PC-9 (cell line): ENCODE measurements around the gene STX3. TPM values are rescaled to one million over a fixed set of nuclear protein-coding genes. Genes with fewer than 3 reads are reported as not detected.
"Not testable (repeated sequence)": the region's sequence is repeated elsewhere in the genome, so short reads cannot be mapped to it uniquely, and the experiment has no call there.

Experiments
- BruUV-seq: library from RNA; stranded (reverse); fragments of 400-500 nt; replicated peaks from 2 replicates; lab custom pipeline; 2021; lab: Mats Ljungman, UMichigan
- CTCF ChIA-PET: fragments of 300-600 bp; sonication (Branson Sonifier 250); formaldehyde crosslinking; loops from one replicate; lab custom pipeline; 2022; ENCODE audit warnings: antibody characterized with exemption; lab: Charles Lee
- POLR2A ChIA-PET: fragments of 300-600 bp; sonication (Branson Sonifier 250); formaldehyde crosslinking; loops from one replicate; lab custom pipeline; 2022; ENCODE audit warnings: antibody characterized with exemption; ENCODE audit not compliant: unreplicated experiment; lab: Charles Lee
- DNase-seq, 2 experiments: peaks; one replicate each; pipeline versions ENCODE4 v3.0.0 to v3.0.0-alpha.2; 2015 to 2022; ENCODE audit warnings: mixed read lengths in 1 of 2
- H2AFZ ChIP-seq: fragments of 200-600 bp; sonication (generic); 2 replicates; pipeline ENCODE4 v1.8.1; 2017; ENCODE audit warnings: antibody characterized with exemption
- H3F3A ChIP-seq: fragments of 200-600 bp; sonication (generic); 2 replicates; pipeline ENCODE4 v1.8.1; 2017; ENCODE audit warnings: antibody characterized with exemption, mild to moderate bottlenecking, low read depth; ENCODE audit not compliant: insufficient read depth
- H3K27ac ChIP-seq: fragments of 200-600 bp; sonication (generic); 2 replicates; pipeline ENCODE4 v1.6.1; 2016; ENCODE audit warnings: mixed run types
- H3K27me3 ChIP-seq: fragments of 200-600 bp; sonication (generic); 2 replicates; pipeline ENCODE4 v1.6.1; 2016; ENCODE audit warnings: low read depth, mixed run types; ENCODE audit not compliant: insufficient read depth
- H3K36me3 ChIP-seq: fragments of 200-600 bp; sonication (generic); 2 replicates; pipeline ENCODE4 v1.6.1; 2016; ENCODE audit warnings: low read depth, mixed run types
- H3K4me1 ChIP-seq: fragments of 200-600 bp; sonication (generic); replicated peaks from 2 replicates; pipeline ENCODE4 v1.6.1; 2016; ENCODE audit warnings: mixed run types; ENCODE audit not compliant: insufficient read depth
- H3K4me2 ChIP-seq: fragments of 200-600 bp; sonication (generic); 2 replicates; pipeline ENCODE4 v1.6.1; 2017; ENCODE audit warnings: mixed run types
- H3K4me3 ChIP-seq: fragments of 200-600 bp; sonication (generic); 2 replicates; pipeline ENCODE4 v1.6.1; 2016; ENCODE audit warnings: mixed run types
- H3K79me2 ChIP-seq: fragments of 200-600 bp; sonication (generic); 2 replicates; pipeline ENCODE4 v1.6.1; 2017; ENCODE audit warnings: low read depth, mixed run types
- H3K9me2 ChIP-seq: fragments of 200-600 bp; sonication (generic); 2 replicates; pipeline ENCODE4 v1.8.1; 2017; ENCODE audit warnings: mild to moderate bottlenecking; ENCODE audit not compliant: insufficient read depth
- H3K9me3 ChIP-seq: fragments of 200-600 bp; sonication (generic); 2 replicates; pipeline ENCODE4 v1.8.1; 2016; ENCODE audit warnings: low read depth; ENCODE audit not compliant: insufficient read depth
- H4K20me1 ChIP-seq: fragments of 200-600 bp; sonication (generic); 2 replicates; pipeline ENCODE4 v1.8.1; 2017; ENCODE audit not compliant: insufficient read depth
- EZH2 ChIP-seq: fragments of 200-600 bp; sonication (generic); IDR thresholded peaks from 2 replicates; pipeline ENCODE4 v1.8.0; 2017; ENCODE audit warnings: antibody characterized with exemption, low read depth
- intact Hi-C: fragments of 100-400 bp; cut with micrococcal nuclease; formaldehyde crosslinking; loops from one replicate; pipeline ENCODE4 v1.10.0; 2022; ENCODE audit not compliant: unreplicated experiment
- total RNA-seq: library from RNA; stranded (reverse); gene quantifications from 2 replicates; pipeline ENCODE4 v1.2.3, GENCODE V29; 2021
- TF ChIP-seq, protein P1 (sequence below): fragments of 200-600 bp; sonication (generic); conservative IDR thresholded peaks from 2 replicates; pipeline ENCODE4 v1.6.1; 2017; ENCODE audit warnings: mixed run types, antibody characterized with exemption, mild to moderate bottlenecking, moderate library complexity

Gene STX3
- total RNA-seq, 1 experiment from 2014 or later, result 50.1 TPM

DNA sequence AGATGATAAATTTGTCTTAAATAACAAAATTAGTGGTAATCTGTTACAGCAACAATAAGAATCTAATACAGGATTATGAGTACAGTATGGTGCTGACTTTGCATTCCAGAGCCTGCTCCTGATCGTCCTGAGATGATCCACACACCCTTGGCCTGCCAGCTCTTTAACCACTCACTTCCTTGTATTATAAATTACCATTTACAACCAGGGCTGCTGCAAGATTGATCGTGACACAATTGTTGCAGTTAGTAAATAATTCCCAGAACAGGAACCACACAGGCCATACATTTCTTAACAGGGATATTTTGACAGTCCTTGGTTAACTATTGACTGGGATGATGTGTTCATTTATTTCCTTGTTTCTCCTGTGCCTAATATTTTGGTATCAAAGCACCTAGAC is 94.0 kb downstream of the STX3 start:
- H3K4me3 ChIP-seq, result no peak overlapping the region
- DNase-seq, result no peak
- no peak overlapping the region for H3K4me2 ChIP-seq
- intact Hi-C loops, result no loop called here
- no peaks in the 10 kb centered on the region for H4K20me1 ChIP-seq
- no peaks in the 10 kb centered on the region for H3F3A ChIP-seq
- ChIA-PET CTCF (interaction anchor here (0.6 kb wide), 1 partner anchor 72 kb away, joined by 3 read pairs; no protein-coding TSS in a partner anchor), POLR2A (no interaction called here)
- no peak overlapping the region for H3K27ac ChIP-seq
- no peaks in the 10 kb centered on the region for H3K79me2 ChIP-seq
- H3K9me2 ChIP-seq, result no peaks in the 10 kb centered on the region
- TF ChIP-seq, protein P1, sequence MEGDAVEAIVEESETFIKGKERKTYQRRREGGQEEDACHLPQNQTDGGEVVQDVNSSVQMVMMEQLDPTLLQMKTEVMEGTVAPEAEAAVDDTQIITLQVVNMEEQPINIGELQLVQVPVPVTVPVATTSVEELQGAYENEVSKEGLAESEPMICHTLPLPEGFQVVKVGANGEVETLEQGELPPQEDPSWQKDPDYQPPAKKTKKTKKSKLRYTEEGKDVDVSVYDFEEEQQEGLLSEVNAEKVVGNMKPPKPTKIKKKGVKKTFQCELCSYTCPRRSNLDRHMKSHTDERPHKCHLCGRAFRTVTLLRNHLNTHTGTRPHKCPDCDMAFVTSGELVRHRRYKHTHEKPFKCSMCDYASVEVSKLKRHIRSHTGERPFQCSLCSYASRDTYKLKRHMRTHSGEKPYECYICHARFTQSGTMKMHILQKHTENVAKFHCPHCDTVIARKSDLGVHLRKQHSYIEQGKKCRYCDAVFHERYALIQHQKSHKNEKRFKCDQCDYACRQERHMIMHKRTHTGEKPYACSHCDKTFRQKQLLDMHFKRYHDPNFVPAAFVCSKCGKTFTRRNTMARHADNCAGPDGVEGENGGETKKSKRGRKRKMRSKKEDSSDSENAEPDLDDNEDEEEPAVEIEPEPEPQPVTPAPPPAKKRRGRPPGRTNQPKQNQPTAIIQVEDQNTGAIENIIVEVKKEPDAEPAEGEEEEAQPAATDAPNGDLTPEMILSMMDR, result no peak
- no peak for TF ChIP-seq EZH2
- H3K36me3 ChIP-seq, result no peaks in the 10 kb centered on the region
- no peak overlapping the region for H2AFZ ChIP-seq
- no peaks in the 10 kb centered on the region for H3K4me1 ChIP-seq
- no TSS peak for BruUV-seq
- H3K27me3 ChIP-seq, result no peaks in the 10 kb centered on the region
- H3K9me3 ChIP-seq, result no peaks in the 10 kb centered on the region

DNA sequence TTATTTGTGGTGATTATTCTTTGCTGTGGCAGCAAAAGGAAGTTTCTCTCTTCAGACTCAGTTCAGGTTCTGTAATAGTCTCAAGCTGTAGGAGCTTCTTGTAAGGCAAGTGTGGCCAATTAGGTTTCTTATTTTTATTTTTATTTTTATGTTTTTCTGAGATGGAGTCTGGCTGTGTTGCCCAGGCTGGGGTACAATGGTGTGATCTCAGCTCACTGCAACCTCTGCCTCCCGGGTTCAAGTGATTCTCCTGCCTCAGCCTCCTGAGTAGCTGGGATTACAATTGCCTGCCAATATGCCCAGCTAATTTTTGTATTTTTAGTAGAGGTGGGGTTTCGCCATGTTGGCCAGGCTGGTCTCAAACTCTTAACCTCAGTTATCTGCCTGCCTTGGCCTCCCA is 94.4 kb downstream of the STX3 start:
- H3F3A ChIP-seq, DNase-seq, POLR2A ChIA-PET, H4K20me1 ChIP-seq, H3K9me3 ChIP-seq, H3K4me2 ChIP-seq, intact Hi-C loops, H3K9me2 ChIP-seq, H3K36me3 ChIP-seq, H2AFZ ChIP-seq, H3K27me3 ChIP-seq, H3K4me1 ChIP-seq, H3K27ac ChIP-seq, H3K4me3 ChIP-seq, H3K79me2 ChIP-seq, BruUV-seq: not testable (repeated sequence)
- CTCF ChIA-PET, result interaction anchor here (0.6 kb wide), 1 partner anchor 72 kb away, joined by 3 read pairs; no protein-coding TSS in a partner anchor

DNA sequence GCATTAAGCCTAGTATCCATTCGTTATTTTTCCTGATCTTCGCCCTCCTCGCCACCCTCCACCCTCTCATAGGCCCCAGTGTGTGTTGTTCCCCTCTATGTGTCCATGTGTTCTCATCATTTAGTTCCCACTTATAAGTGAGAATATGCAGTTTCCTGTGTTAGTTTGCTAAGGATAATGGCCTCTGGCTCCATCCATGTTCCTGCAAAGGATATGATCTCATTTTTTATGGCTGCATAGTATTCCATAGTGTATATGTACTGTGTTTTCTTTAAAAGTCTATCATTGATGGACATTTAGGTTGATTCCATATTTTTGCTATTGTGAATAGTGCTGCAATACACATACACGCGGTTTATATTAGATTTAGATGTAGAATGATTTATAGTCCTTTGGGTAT is 96.2 kb downstream of the STX3 start:
- H3K36me3 ChIP-seq, H3K4me3 ChIP-seq, H2AFZ ChIP-seq, H3K4me2 ChIP-seq, CTCF ChIA-PET, BruUV-seq, intact Hi-C loops, H3K4me1 ChIP-seq, H4K20me1 ChIP-seq, H3K79me2 ChIP-seq, H3K27ac ChIP-seq, H3K9me3 ChIP-seq, H3K9me2 ChIP-seq, H3F3A ChIP-seq, DNase-seq, H3K27me3 ChIP-seq: not testable (repeated sequence)
- POLR2A ChIA-PET, result interaction anchor here (0.6 kb wide), 1 partner anchor 21 kb away, joined by 5 read pairs; no protein-coding TSS in a partner anchor

DNA sequence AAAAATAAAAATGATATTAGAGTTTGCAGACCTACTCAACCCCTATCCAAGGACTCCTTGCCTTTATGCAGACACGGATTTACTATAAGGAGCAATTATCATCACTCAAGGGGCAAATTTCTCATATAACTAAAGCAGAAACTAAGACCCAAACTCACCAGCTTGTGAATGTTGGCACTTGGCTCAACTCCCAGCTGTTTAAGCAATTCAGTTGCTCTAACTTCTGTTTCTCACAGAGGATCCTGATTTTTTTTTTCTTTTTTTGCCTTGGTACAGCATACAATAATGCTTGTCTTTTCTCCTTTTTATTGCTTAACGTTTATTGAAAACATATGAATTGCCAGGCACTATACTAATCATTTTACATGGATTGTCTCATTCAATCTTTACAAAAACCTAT is 99.7 kb downstream of the STX3 start:
- Histone ChIP-seq H3F3A (peaks cover 25% of the 10 kb centered on the region; the same call in 1 of the 2 replicates), H3K4me1 (peaks cover 33% of the 10 kb centered on the region), H3K4me3 (no peak overlapping the region), H3K9me2 (no peaks in the 10 kb centered on the region), H3K79me2 (no peaks in the 10 kb centered on the region), H3K36me3 (no peaks in the 10 kb centered on the region), H4K20me1 (no peaks in the 10 kb centered on the region), H3K27me3 (no peaks in the 10 kb centered on the region), H3K9me3 (no peaks in the 10 kb centered on the region), H3K27ac (no peak overlapping the region), H3K4me2 (no peak overlapping the region), H2AFZ (no peak overlapping the region)
- BruUV-seq, result no TSS peak
- intact Hi-C loops, result loop anchor here (5.0 kb wide), 1 partner anchor 43 kb away; the partner anchor contains the start of gene MRPL16
- ChIA-PET CTCF (no interaction called here), POLR2A (no interaction called here)
- TF ChIP-seq, protein P1, result no peak
- no peak for TF ChIP-seq EZH2
- DNase-seq, result no peak

Other genes with a start within 250 kb of the STX3 start
- not detected in 2 replicates for gene OR4D9, start 243.8 kb upstream of the STX3 start, total RNA-seq
- 40.4 and 49.7 TPM in 2 replicates for gene OSBP, start 139.6 kb upstream of the STX3 start, total RNA-seq
- 33.5 and 55.0 TPM in 2 replicates for gene PATL1, start 86.3 kb upstream of the STX3 start, total RNA-seq
- gene OR10V1, start 41.5 kb upstream of the STX3 start, total RNA-seq, result not detected in 2 replicates
- 64.7 and 82.0 TPM in 2 replicates for gene MRPL16, start 55.4 kb downstream of the STX3 start, total RNA-seq
- gene CBLIF, start 90.1 kb downstream of the STX3 start, total RNA-seq, result not detected in 2 replicates
- 1.4 and 2.0 TPM in 2 replicates for gene TCN1, start 111.1 kb downstream of the STX3 start, total RNA-seq
- gene OOSP3, start 123.4 kb downstream of the STX3 start, total RNA-seq, result not detected in 2 replicates
- not detected in 2 replicates for gene OOSP1, start 183.1 kb downstream of the STX3 start, total RNA-seq
- not detected in 2 replicates for gene OOSP4A, start 208.7 kb downstream of the STX3 start, total RNA-seq